Epidermal melanocyte (primary cell): Measurements from ENCODE around the gene SAFB2.

Experiments used
- DNase-seq: peaks from one replicate; pipeline ENCODE4 v3.0.0; 2011; ENCODE audit warnings: low spot score; ENCODE audit not compliant: insufficient read length

The SAFB2 gene

DNA sequence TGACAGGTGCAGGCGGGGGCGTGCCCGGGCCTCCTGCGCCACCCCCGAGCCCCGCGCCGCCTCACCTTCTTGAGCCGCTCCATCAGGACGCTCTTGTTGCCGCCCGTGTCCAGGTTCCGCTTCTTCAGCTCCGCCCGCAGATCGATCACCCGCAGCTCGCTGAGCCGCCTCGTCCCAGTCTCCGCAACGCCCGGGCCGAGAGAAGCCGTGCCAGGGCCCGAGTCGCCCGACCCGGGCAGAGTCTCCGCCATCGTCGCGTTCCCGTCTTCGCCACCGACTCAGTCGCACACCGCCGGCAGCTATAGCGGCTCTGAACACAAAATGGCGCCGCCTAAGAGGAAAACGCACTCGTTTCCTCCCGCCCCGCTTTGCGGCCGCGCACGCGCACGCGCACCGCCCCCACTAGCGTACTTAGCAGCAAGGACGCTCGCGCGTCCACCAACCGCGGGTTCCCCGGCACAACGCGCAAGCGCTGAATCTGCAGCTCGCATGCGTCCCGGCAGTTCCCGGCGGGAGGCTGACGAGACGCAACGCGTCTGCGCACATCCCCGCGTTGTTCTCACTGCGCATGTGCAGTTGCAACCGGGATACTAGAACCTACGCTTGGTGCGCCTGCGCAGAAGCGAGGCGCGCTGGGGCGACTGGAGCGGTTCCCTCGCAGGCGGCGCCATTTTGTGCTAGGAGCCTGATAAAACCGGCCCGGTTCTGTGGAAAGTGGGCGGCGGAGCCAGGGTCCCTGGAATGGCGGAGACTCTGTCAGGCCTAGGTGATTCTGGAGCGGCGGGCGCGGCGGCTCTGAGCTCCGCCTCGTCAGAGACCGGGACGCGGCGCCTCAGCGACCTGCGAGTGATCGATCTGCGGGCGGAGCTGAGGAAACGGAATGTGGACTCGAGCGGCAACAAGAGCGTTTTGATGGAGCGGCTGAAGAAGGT lies at the start of gene SAFB2, which contains the start of gene SAFB:
Gene SAFB2, minus strand, starts transcription at position 312 of the 932 bp plus-strand sequence. Its CDS starts 61 bp downstream, at position 251.
Gene SAFB, plus strand, starts transcription at position 619 of the 932 bp plus-strand sequence. Its CDS starts 123 bp downstream, at position 742.
- peak; percentile 94 for DNase-seq

DNA sequence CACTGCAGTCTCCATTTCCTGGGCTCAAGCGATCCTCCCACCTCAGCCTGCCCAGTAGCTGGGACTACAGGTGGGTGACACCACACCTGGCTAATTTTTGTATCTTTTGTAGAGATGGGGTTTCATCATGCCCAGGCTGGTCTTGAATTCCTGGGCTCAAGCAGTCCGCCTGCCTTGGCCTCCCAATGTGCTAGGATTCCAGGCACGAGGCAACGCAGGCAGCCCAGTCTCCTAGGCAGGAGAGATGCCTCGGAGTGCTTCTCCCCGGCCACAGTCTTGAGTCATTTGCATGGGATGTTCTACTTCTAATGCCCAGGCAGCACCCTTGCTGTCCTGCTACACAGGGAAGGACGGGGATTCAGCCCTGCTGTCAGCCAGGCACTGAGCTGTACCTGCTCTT lies 49.0 kb upstream of the SAFB2 start:
- DNase-seq, result no peak

DNA sequence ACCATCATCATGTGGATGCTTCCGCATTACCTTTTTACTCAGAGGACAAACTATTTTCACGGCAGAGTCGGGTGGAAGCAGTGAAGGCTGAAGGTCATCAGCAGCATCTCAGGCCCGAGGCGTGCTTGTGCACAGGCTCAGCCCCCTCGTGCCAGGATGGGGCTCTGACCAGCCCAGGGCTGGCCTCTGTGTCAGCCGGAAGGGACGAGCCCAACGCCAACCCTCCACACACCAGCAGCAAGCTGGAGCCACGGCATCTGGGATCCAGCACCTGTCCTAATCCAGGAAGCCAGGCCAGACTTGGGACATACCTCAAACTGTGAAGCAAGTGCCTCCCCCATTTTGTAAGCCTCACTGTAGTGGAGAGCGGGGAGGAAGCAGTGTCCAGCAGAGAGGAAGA lies 46.6 kb upstream of the SAFB2 start:
- no peak for DNase-seq

DNA sequence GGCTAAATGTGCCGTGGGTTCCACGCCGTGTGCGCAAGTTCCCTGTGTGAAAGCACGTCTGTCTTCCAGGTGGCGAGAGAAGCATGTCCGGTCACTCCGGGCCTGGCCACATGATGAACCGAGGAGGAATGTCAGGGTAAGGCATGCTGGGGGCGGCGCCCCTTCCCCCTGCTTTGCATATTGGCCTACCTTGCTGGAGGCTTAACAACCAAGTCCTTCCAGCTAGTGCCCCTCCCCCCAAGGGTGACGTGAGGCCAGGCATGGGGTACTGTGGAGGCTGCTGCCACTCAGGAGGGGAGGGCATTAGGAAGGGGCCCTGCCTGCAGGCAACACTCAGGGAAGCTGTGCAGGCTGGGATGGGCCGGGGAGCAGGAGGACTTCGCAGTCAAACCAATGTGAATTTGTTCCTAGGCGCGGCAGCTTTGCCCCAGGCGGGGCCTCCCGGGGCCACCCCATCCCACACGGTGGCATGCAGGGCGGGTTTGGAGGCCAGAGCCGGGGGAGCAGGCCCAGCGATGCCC lies 45.2 kb upstream of the SAFB2 start:
- DNase-seq, result no peak

DNA sequence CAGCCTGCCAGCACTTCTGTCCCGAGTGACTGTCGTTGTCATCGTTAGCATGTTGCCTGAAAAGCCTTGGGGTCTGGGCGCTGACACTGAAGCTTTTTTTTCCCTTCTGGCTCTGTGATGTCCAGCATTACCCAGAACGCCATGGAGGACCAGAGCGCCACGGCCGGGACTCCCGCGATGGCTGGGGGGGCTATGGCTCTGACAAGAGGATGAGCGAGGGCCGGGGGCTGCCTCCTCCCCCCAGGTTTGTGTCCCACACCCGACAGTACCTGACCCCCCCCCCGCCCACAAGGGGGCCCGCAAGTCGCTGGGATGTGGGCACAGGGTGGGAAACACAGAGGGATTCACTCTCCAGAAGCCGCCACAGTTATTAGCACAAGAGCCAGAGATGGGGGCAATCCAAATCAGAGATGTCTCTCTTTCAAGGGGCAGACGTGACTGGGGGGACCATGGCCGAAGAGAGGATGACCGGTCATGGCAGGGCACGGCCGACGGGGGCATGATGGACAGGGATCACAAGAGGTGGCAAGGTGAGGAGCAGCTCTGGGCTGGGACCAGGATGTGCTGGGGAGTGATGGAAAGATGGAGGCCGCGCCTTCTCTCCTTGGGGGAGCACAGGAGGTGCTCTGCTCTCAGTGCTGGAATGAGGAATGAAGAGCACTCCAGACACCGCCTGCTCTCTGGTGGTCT lies 44.5 kb upstream of the SAFB2 start:
- no peak for DNase-seq

DNA sequence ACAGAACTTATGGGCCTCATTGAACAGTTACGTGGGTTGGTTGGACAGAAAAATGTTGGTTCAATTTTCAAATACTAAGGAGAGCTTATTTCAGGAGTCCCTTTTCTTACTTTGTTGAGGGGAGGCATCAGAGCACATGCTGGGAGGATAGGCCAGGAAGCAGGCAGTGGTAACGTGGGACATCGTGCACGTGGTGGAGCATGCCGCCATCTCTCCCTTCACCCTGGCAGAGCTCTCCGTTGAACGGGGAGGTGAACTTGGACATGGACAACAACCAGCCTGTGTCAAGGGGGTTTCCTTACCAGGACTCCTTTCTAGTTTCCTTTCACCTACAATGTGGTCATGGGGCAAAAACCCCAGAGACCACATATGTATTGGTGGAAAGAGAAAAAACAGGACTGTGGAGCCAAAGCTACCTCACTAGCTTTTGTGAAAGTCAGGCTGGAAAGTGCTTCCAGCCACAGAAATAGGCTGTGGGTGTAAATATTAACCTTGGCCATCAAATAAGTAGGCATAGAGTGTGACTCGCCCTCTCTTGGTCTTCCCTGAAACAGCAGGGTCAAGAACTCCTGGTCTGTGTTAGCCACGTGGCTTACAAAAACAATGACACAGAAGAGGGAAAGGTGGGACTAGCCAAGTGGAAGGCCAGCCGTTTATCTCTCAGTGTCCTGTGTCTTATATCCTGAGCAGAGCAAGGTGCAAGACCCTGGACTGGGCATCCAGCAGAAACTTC lies 43.4 kb upstream of the SAFB2 start:
- no peak for DNase-seq

DNA sequence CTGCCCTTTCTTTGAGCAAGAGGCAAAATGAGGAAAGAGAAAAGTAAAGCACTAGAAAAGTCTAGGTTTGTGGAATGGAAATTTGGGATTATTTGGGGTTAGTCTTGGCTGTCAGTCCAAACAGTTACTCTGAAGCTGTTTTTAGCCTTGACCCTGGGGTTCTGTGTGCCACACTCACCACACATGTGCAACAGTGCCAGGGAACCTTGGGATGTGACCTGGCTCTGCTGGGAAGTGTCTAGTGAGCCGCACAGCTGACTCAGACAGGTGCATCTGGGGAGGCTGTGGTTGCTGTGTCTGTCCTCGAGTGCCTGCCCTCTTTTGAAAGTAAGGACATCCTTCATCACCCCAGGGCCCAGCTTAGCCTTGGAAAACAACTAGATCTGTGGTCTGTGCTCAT lies 41.9 kb upstream of the SAFB2 start:
- no peak for DNase-seq

DNA sequence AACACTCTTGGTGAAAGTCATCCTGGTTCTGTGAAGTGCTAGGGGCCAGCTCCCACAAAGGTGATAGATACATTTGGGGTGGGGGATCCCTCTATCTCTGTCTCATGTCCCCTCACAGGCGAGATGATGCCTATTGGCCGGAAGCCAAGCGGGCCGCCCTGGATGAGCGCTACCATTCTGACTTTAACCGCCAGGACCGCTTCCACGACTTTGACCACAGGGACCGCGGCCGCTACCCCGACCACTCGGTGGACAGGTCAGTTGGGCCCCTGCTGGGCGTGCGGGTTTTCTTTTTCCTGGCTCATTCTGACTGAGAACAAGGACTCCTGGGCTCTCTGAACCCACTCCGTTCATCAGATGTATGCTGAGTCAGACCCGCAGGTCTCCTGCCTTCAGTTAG lies 41.3 kb upstream of the SAFB2 start:
- no peak for DNase-seq

DNA sequence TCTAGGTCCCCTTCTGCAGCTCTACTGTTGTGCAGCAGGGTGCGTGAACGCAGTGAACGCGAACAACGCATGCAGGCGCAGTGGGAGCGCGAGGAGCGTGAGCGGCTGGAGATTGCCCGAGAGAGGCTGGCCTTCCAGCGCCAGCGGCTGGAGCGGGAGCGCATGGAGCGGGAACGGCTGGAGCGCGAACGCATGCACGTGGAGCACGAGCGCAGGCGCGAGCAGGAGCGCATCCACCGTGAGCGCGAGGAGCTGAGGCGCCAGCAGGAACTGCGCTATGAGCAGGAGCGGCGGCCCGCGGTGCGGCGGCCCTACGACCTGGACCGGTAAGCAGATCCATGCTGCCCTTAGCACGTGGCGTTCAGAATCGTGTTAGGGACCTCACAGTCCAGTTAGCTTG lies 38.9 kb upstream of the SAFB2 start:
- no peak for DNase-seq

DNA sequence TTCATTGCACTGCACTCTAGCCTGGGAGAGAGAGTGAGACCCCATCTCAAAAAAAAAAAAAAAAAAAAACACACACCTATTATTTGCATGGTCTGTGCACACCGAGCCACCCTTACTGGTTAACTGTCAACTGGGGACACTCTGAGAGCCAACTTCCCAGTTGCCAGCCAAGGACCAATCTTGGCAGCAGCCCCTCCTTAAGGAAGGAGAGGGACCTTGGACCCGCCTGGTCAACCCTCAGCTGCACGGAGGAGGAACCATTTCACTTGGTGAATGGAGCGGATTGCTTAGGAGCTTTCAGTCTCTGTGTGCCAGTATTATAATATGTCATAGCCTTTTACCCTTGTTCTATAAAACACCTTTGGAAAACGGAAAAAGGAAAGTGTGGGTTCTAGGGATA lies 32.8 kb upstream of the SAFB2 start:
- DNase-seq, result no peak

DNA sequence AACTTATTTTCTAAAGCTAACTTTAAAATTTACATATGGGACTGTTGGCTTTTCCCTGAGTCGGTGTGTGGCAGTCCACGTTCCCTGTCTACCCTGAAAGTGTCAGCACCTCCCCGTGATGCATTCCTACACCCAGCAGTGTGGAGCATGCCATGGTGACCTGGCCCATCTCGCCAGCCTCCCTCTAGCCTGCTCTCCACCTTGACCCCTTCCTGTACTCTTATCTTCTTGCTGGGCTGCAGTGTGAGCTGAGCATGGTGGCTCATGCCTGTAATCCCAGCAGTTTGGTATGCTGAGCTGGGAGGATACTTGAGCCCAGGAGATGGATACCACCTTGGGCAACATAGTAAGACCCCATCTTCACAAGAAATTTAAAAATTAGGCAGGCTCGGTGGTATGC lies 32.4 kb upstream of the SAFB2 start:
- DNase-seq, result no peak

DNA sequence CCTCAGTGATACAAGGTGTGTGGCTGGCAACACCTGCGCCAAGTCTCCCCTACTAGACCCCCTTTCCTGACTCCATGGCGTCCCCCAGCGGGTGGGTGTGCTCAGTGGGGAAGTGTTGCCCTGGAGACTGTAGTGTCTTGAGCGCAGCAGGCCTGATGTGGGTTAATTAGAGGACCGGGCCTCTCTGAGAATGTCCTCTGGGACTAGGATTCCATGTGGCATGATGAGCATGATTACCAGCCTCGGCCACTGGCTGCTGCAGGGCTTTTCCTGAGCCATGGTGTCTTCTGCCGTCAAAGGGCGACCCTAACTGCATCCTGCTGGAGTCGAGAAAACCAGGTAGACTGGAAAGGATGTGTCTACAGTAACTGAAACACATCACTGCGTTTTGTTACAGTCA lies 29.7 kb upstream of the SAFB2 start:
- DNase-seq, result peak; percentile 1

DNA sequence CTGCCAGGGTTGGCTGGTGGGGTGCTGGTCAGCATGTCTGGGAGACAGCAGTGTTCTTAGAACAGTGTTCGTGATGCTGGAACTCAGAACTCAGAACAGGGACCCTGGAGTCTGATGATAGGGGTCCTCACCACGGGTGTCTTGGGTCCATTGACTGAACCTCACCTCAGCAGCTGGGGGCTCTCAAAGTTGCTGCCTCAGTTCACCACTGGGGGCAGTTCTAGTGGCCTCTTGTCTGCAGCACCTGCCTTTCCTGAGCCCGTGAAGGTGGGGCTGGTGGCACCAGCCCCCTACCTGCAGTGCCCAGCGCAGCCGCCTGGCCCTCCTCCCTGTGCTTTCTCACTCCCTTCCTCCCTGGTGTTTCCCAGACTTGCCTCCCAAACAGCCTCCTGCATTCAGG lies 28.8 kb upstream of the SAFB2 start:
- DNase-seq, result no peak

DNA sequence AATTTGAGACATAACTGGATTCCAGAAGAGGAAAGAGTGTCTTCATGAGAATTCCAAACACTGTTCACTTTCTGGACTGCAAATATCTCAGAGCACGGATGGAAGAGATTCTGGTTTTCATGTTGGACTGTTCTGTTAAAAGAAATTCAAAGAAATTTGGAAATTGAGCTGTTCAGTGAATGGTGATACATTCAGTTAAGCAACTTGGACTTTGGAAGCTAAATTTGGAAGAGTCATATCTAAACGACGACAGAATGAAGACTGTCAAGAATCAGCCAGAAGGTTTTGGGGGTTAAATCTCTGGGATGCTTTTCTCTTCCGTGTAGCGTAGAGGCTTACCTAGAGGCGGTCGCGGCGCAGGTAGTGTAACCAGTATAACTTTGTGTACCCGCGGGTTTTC lies 25.9 kb upstream of the SAFB2 start:
- peak; percentile 1 for DNase-seq

DNA sequence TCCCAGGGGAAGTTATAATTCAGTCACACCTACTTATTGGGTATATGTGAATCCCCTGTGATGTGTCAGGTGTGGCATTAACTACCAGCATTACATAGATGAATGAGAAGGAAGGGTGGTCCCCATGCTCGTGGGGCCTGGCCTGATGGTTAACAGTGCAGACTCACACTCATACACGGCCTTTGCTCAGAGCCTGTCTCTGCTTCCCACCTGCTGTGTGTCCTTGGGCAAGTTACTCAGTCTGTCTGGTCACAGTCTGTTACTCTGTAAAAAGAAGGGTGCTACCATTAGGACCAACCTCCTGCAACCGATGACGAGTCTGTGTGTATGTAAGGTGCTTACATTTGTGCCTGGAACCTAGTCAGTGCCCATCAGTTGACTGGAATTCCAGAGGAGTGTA lies 24.1 kb upstream of the SAFB2 start:
- peak; percentile 0 for DNase-seq

DNA sequence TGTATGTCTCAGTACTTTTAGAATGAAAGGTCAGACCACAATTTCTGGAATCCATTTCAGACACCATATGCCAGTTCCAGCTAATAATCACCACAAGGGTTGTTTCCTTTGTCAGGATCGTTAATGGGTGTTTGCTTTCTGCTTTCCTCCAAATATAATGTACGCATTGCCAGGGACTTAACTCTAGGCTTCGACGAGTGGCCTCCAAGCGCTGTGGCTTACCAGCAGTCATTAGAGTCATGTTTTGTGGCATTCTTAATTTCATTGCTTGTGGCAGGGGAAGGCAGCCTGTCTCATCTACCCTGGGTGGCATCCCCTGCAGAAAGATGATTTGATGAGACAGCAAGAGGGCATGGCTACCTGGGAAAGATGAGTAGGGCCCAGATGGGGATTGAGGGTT lies 22.8 kb upstream of the SAFB2 start:
- DNase-seq, result peak; percentile 1

DNA sequence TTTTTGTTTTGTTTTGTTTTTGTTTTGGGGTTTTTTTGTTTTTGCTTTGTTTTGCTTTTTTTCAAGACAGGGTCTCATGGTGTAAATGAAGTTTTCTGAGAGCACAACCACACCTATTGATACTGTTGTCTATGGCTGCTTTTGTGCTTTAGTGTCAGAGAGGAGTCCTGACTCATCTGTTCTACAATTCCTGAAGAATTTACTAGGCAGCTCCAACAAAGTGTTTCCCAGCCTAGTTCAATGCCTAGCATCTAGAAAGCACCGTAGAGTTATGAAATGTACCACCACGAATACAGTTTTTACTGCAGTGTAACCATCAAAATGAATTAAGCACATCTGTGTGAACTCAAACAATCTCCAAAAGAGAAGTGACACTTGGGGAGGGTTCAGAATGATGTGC lies 21.5 kb upstream of the SAFB2 start:
- peak; percentile 17 for DNase-seq

DNA sequence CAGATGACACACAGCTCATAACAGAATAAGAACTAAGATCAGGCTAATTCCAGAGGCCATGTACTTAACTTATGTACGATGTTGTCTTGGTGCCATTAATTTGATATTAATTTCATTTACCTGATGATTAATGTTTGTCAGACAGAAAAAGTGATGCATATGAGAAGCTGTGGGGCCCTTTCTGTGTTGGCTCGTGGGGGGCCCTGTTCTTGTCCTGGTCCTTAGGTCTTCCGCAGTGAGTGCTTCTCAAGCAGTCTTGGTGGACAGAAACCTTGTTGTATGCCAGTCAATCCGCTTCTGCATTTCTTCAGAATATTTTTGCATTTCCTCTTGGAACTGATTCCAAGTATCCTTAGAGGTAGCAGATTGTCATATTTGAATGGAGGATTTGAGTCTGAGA lies 20.5 kb upstream of the SAFB2 start:
- peak; percentile 2 for DNase-seq

DNA sequence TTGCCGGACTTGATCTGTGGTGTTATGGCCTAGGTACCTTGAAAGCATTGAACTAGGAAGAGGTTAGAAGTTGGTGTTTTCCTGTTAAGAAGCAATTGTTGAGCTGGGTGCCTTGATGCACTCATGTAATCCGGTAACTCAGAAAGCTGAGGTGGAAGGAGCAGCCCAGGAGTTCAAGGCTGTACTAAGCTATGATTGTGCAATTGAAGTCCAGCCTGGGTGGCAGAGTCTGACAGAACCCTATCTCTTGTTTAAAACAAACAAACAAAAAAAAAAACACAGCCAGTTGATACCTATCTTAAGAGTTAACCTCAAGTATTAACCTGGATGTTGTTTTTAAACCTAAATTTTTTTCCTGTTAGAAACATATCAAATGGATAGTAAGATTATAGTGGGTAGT lies 19.6 kb upstream of the SAFB2 start:
- peak; percentile 4 for DNase-seq

DNA sequence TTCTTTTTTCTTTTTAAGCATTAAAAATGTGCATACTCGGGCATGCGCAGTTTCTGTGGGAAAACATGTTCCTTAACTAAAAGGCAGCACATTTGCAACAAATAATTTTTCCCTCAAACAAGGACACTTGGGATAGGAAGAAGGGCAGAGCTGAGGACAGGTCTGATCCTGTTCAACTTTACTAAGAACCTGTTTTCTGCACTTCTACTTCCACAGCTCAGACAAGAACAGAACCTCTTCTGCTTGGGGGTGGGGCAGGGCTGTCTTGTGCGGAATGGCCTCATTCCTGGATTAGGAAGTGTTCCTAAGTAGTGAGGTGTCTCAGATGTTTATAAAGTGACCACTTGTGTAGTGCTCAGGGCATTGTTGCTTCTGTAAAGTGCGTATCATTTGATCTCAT lies 18.6 kb upstream of the SAFB2 start:
- DNase-seq, result no peak

DNA sequence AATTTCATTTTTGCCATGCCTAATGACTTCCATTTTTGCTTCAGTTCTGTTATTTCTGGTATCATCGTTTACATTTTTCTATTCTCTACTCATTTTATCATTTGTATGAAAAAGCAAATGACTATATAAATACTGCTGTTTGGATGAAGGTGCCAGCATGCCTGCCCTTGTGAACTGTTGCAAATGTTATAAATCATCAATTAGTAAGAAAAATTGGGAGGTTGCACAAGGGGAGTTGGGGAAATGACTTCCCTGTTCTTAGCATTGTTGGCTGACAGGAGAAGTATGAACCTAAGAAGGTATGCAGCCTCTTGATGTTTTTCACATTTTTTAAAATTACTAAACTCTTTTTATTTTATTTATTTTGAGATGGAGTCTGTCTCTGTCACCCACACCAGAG lies 15.4 kb upstream of the SAFB2 start:
- no peak for DNase-seq

DNA sequence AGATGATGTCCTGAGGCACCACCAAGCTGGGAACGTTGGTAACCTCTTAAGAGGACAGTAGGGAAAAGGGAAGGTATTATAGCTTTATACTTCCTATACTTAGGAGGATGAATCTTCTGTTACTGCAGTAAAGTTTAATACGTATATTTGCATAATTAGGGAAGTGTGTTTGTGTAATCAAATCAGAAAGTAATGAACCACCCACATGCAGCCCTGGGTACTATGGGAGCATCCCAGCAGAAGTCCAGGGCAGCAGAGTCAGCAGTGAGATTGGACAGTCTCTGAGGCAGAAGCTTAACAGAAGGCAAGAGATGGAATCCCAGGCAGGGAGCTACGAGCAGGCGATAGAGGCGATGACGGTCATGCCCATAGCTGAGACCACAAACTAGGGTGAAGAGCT lies 12.9 kb upstream of the SAFB2 start:
- DNase-seq, result no peak
